Vagina (tissue), 2 donors: ENCODE data around the gene INSIG2. TPM values are rescaled to one million over a fixed set of nuclear protein-coding genes. Genes with fewer than 3 reads are reported as not detected.

Experiments
- DNase-seq, 2 donors: peaks; one replicate each; pipeline ENCODE4 v3.0.0-alpha.2; 2017; ENCODE audit errors: extremely low spot score in 2 of 2
- H3K27ac ChIP-seq: fragments of 200-600 bp; sonication (generic); one replicate; pipeline ENCODE4 v1.5.1; 2019
- H3K27me3 ChIP-seq: fragments of 200-600 bp; sonication (generic); one replicate; pipeline ENCODE4 v1.5.1; 2019
- H3K36me3 ChIP-seq, 2 donors: fragments of 200-600 bp; sonication (generic); one replicate each; pipeline ENCODE4 v1.5.1; 2017 to 2019
- H3K4me1 ChIP-seq: fragments of 200-600 bp; sonication (generic); one replicate; pipeline ENCODE4 v1.5.1; 2019
- H3K4me3 ChIP-seq, 2 donors: fragments of 200-600 bp; sonication (generic); 1 replicate in 1 of 2; 2 replicates in 1 of 2; pipeline ENCODE4 v1.5.1; 2016 to 2019
- H3K9me3 ChIP-seq: fragments of 200-600 bp; sonication (generic); one replicate; pipeline ENCODE4 v1.5.1; 2019
- POLR2A ChIP-seq, 2 donors: fragments of 450-650 bp; IDR thresholded peaks; one replicate each; pipeline ENCODE4 v1.6.1; 2017; ENCODE audit warnings: antibody characterized with exemption in 2 of 2, mild to moderate bottlenecking in 2 of 2, moderate library complexity in 2 of 2
- POLR2AphosphoS5 ChIP-seq, 2 donors: sonication (generic); formaldehyde crosslinking; IDR thresholded peaks; one replicate each; pipeline ENCODE4 v1.9.0; 2017; ENCODE audit warnings: antibody characterized with exemption in 2 of 2, mild to moderate bottlenecking in 2 of 2, low read depth in 1 of 2; ENCODE audit not compliant: insufficient read depth in 1 of 2
- intact Hi-C: fragments of 100-400 bp; cut with DNase I; formaldehyde crosslinking; loops from one replicate; pipeline ENCODE4 v1.15.1; 2023
- total RNA-seq: library from RNA; depleted of rRNA; stranded (reverse); fragments of >200 nt; gene quantifications from one replicate; pipeline ENCODE4 v1.2.3, GENCODE V29; 2016
- TF ChIP-seq, protein P1 (sequence below), 3 experiments: fragments of 450-650 bp in 2 of 3; fragments of 200-600 bp in 1 of 3; sonication (generic) in 1 of 3; IDR thresholded peaks; one replicate each; pipeline ENCODE4 v1.5.1; 2017 to 2019; ENCODE audit warnings: antibody characterized with exemption in 3 of 3, mild to moderate bottlenecking in 2 of 3, moderate library complexity in 2 of 3

INSIG2 gene
- total RNA-seq, 1 donor from 2014 or later: 9.8 TPM

DNA sequence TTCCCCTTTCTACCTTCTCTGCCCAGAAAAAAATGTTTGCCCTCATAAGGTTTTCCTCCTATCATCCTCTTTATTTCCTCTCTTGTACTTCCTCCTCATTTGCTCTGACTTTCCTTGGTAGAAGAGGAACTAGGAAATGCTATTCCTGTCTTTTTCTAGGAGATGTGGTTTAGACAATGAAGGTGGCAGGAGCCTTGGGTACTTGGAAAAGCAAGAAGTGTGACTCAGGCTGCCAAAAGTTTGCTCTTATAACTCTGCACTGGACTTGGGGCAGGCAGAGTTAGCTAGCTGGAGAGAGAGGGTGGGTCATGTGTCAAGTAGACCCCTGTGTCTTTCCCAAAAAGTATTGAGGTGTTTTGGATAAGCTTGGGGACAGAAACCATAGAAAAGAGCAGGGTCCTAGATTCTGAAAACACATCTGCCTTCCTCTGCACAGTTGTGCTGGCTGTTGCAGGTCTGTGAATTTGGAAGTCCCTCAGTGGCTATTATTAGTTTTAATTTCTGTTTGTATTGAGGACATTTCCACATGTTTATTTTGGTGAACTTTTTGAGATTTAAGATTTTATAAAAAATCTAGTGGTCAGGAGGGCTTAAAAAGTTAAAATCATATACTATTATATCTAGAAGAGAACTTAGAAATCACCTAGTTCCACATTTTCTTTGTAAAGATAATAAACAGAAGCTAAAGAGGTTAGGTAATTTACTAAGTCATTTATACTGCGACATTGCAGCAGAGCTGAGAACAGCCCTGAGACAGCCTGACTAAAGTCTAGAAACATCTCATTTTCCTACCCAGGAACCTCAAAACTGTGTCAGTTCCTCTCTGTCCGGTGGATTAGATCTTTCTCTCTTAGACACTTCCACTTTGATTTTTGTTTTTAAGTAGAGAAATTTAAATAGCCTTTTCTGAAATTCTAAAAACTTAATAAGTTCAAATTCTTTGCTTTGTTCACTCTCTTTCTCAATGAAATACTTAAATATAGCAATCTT lies 16.0 kb downstream of the INSIG2 start:
- Histone ChIP-seq H3K4me1 (no peaks in the 10 kb centered on the region), H3K9me3 (no peaks in the 10 kb centered on the region), H3K27me3 (no peaks in the 10 kb centered on the region), H3K27ac (no peak overlapping the region), H3K4me3 (no peak overlapping the region), H3K36me3 (peaks cover 0 to 3% of the 10 kb centered on the region in 2 donors)
- DNase-seq: no peak
- intact Hi-C loops: no loop called here
- TF ChIP-seq POLR2A (IDR thresholded peaks at IDR 0.05) (no peak), POLR2AphosphoS5 (IDR thresholded peaks at IDR 0.05; ENCODE audit: insufficient read depth in 1 of 2, low read depth in 1 of 2) (no peak)
- TF ChIP-seq, protein P1, sequence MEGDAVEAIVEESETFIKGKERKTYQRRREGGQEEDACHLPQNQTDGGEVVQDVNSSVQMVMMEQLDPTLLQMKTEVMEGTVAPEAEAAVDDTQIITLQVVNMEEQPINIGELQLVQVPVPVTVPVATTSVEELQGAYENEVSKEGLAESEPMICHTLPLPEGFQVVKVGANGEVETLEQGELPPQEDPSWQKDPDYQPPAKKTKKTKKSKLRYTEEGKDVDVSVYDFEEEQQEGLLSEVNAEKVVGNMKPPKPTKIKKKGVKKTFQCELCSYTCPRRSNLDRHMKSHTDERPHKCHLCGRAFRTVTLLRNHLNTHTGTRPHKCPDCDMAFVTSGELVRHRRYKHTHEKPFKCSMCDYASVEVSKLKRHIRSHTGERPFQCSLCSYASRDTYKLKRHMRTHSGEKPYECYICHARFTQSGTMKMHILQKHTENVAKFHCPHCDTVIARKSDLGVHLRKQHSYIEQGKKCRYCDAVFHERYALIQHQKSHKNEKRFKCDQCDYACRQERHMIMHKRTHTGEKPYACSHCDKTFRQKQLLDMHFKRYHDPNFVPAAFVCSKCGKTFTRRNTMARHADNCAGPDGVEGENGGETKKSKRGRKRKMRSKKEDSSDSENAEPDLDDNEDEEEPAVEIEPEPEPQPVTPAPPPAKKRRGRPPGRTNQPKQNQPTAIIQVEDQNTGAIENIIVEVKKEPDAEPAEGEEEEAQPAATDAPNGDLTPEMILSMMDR (IDR thresholded peaks at IDR 0.05): no peak

DNA sequence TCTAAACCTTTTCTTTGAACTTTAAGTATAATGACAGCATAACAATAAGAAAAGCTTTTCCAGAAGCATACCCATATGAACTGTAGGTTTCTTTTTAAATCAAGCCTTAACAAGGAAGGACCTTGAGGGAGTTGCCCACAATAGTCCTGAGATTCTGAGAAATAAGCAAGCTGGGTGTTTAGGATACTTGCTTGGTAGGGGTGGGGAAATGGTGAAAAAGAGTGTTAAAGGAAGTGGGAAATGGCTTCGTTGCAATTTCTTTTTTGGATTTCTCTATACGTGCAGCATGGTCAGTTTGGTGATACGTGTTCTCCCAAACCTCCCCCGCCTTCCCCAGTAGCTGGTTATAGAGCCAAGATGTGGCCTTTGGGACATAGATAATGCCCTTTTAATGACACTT lies 17.2 kb downstream of the INSIG2 start:
- no peaks in the 10 kb centered on the region for H3K27me3 ChIP-seq
- H3K36me3 ChIP-seq: peaks cover 0 to 3% of the 10 kb centered on the region in 2 donors
- no peak overlapping the region for H3K27ac ChIP-seq
- intact Hi-C loops: no loop called here
- no peak for DNase-seq
- TF ChIP-seq POLR2AphosphoS5 (IDR thresholded peaks at IDR 0.05; ENCODE audit: insufficient read depth in 1 of 2, low read depth in 1 of 2) (no peak), POLR2A (IDR thresholded peaks at IDR 0.05) (no peak)
- TF ChIP-seq, protein P1 (IDR thresholded peaks at IDR 0.05): no peak
- H3K4me1 ChIP-seq: no peaks in the 10 kb centered on the region
- no peak overlapping the region for H3K4me3 ChIP-seq
- no peaks in the 10 kb centered on the region for H3K9me3 ChIP-seq

DNA sequence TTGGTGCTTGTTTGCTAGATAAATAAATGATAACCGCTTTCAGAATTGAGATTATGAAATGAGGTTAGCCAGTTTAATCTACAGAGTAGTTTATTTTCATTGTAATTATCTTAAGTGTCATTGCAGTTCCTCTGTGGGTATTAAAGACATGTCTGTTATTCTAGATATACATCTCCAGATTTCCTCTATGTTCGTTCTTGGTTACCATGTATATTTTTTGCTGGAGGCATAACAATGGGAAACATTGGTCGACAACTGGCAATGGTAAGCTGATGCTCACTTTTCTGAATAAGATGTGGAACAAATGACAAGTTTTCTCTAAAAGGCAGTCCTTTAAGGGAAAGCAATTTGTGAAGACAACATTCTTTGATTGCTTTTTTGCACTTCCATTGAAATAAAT lies 18.7 kb downstream of the INSIG2 start:
- intact Hi-C loops: no loop called here
- H3K36me3 ChIP-seq: peaks cover 0 to 6% of the 10 kb centered on the region in 2 donors
- no peak for DNase-seq
- TF ChIP-seq POLR2AphosphoS5 (IDR thresholded peaks at IDR 0.05; ENCODE audit: insufficient read depth in 1 of 2, low read depth in 1 of 2) (no peak), POLR2A (IDR thresholded peaks at IDR 0.05) (no peak)
- TF ChIP-seq, protein P1 (IDR thresholded peaks at IDR 0.05): no peak
- no peaks in the 10 kb centered on the region for H3K9me3 ChIP-seq
- no peak overlapping the region for H3K27ac ChIP-seq
- H3K4me1 ChIP-seq: no peaks in the 10 kb centered on the region
- no peak overlapping the region for H3K4me3 ChIP-seq
- H3K27me3 ChIP-seq: no peaks in the 10 kb centered on the region

- no peaks in the 10 kb centered on the region for H3K27me3 ChIP-seq
- peaks cover 0 to 3% of the 10 kb centered on the region in 2 donors for H3K36me3 ChIP-seq
- no peaks in the 10 kb centered on the region for H3K9me3 ChIP-seq
- no peak for TF ChIP-seq POLR2A (IDR thresholded peaks at IDR 0.05)
- TF ChIP-seq, protein P1 (IDR thresholded peaks at IDR 0.05): no peak
- no peaks in the 10 kb centered on the region for H3K4me1 ChIP-seq
- no peak overlapping the region for H3K4me3 ChIP-seq
- DNase-seq: no peak
- no peak overlapping the region for H3K27ac ChIP-seq
- intact Hi-C loops: no loop called here
Measured at GRCh38 chr2:118110310-118110709, 22.0 kb downstream of the INSIG2 start.

GRCh38 chr2:118110991-118111390 lies 22.7 kb downstream of the INSIG2 start:
- no peaks in the 10 kb centered on the region for H3K9me3 ChIP-seq
- peaks cover 0 to 3% of the 10 kb centered on the region in 2 donors for H3K36me3 ChIP-seq
- no peak for DNase-seq
- intact Hi-C loops: no loop called here
- no peaks in the 10 kb centered on the region for H3K4me1 ChIP-seq
- TF ChIP-seq POLR2AphosphoS5 (IDR thresholded peaks at IDR 0.05; ENCODE audit: insufficient read depth in 1 of 2, low read depth in 1 of 2): no peak
- TF ChIP-seq, protein P1 (IDR thresholded peaks at IDR 0.05): no peak
- TF ChIP-seq POLR2A (IDR thresholded peaks at IDR 0.05): no peak
- no peak overlapping the region for H3K4me3 ChIP-seq
- H3K27me3 ChIP-seq: no peaks in the 10 kb centered on the region
- no peak overlapping the region for H3K27ac ChIP-seq
